K562 (cell line): ENCODE measurements around the gene BEST1. TPM values are rescaled to one million over a fixed set of nuclear protein-coding genes. Genes with fewer than 3 reads are reported as not detected.

Experiments used
- ATAC-seq: fragments of 200-7000 bp; cut with Tn5 transposase; 3 replicates; pipeline ENCODE4 v1.9.1; 2020; ENCODE audit warnings: moderate library complexity
- BruUV-seq: library from RNA; stranded (reverse); fragments of 400-500 nt; replicated peaks from 2 replicates; lab custom pipeline; 2021; lab: Mats Ljungman, UMichigan
- CTCF ChIA-PET: fragments of 300-600 bp; formaldehyde crosslinking; extraction: SDS; loops from one replicate; lab custom pipeline; 2021; ENCODE audit warnings: low intra/inter-chr PET ratio; lab: Yijun Ruan, JAX
- POLR2A ChIA-PET: fragments of 300-600, 350-650 bp; sonication (Branson Sonifier 250); formaldehyde crosslinking; extraction: SDS; loops from one replicate; lab custom pipeline; 2021; ENCODE audit warnings: antibody characterized with exemption, inconsistent platforms; lab: Yijun Ruan, JAX
- DNase-seq, 4 experiments: peaks; one replicate each; pipeline versions ENCODE4 v3.0.0 to v3.0.0-alpha.2; 2011 to 2018; ENCODE audit warnings: low spot score in 3 of 4, mixed read lengths in 3 of 4; ENCODE audit errors: extremely low read depth in 1 of 4
- FAIRE-seq: peaks from 2 replicates; lab custom pipeline; 2011; peaks lifted over from hg19 to GRCh38; lab: Jason Lieb, UNC
- H2AFZ ChIP-seq: 2 replicates; pipeline ENCODE4 v1.6.0; 2011; ENCODE audit warnings: low read depth, low read length, control low read depth, inconsistent platforms
- H3K27ac ChIP-seq: fragments of 200-600 bp; 3 replicates; pipeline ENCODE4 v1.8.0; 2011; ENCODE audit warnings: low read depth, mild to moderate bottlenecking, control low read depth, inconsistent platforms, low read length, moderate library complexity, mixed read lengths; ENCODE audit errors: extremely low read depth
- H3K27me3 ChIP-seq, 2 experiments: fragments of 300-600 bp in 1 of 2; 2 replicates in 1 of 2; 3 replicates in 1 of 2; pipeline versions ENCODE4 v1.6.0 to v1.8.0; 2011; ENCODE audit warnings: inconsistent platforms in 2 of 2, low read length in 2 of 2, mild to moderate bottlenecking in 1 of 2, mixed read lengths in 1 of 2, moderate library complexity in 1 of 2; ENCODE audit not compliant: control insufficient read depth in 2 of 2, insufficient read depth in 2 of 2
- H3K36me3 ChIP-seq: fragments of 300-600 bp; 3 replicates; pipeline ENCODE4 v1.8.0; 2011; ENCODE audit warnings: mild to moderate bottlenecking, low read length, inconsistent platforms; ENCODE audit not compliant: control insufficient read depth, insufficient read depth
- H3K4me1 ChIP-seq, 2 experiments: fragments of 200-600 bp in 1 of 2; replicated peaks in 1 of 2; 2 replicates in 1 of 2; 3 replicates in 1 of 2; pipeline versions ENCODE4 v1.5.1 to v1.8.0; 2011; ENCODE audit warnings: inconsistent platforms in 2 of 2, low read length in 2 of 2, mild to moderate bottlenecking in 1 of 2, mixed read lengths in 1 of 2, moderate library complexity in 1 of 2; ENCODE audit not compliant: control insufficient read depth in 2 of 2, insufficient read depth in 2 of 2
- H3K4me2 ChIP-seq: 2 replicates; pipeline ENCODE4 v1.6.1; 2011; ENCODE audit warnings: low read length, control low read depth, inconsistent platforms, mixed read lengths; ENCODE audit not compliant: insufficient read depth
- H3K4me3 ChIP-seq: fragments of 200-600 bp; sonication (generic), shearing (Covaris generic); 2 replicates; pipeline ENCODE4 v1.5.1; 2016; ENCODE audit warnings: control low read depth, inconsistent platforms
- H3K79me2 ChIP-seq: fragments of 200-600 bp; 3 replicates; pipeline ENCODE4 v1.8.0; 2011; ENCODE audit warnings: low read length, inconsistent platforms; ENCODE audit not compliant: control insufficient read depth, insufficient read depth
- H3K9ac ChIP-seq, 2 experiments: 2 replicates each; pipeline versions ENCODE4 v1.6.0 to v1.6.1; 2011; ENCODE audit warnings: low read depth in 2 of 2, low read length in 2 of 2, control low read depth in 1 of 2, inconsistent platforms in 1 of 2, mild to moderate bottlenecking in 1 of 2, mixed read lengths in 1 of 2; ENCODE audit not compliant: insufficient read depth in 1 of 2
- H3K9me1 ChIP-seq: one replicate; pipeline ENCODE4 v1.6.0; 2011; ENCODE audit warnings: inconsistent platforms, mild to moderate bottlenecking, low read length, moderate library complexity; ENCODE audit not compliant: control insufficient read depth, insufficient read depth
- H3K9me3 ChIP-seq: replicated peaks from 2 replicates; pipeline ENCODE4 v1.5.1; 2011; ENCODE audit warnings: low read depth, low read length, inconsistent platforms; ENCODE audit not compliant: control insufficient read depth, insufficient read depth
- H4K20me1 ChIP-seq: replicated peaks from 2 replicates; pipeline ENCODE4 v1.6.1; 2011; ENCODE audit warnings: low read length, inconsistent platforms, mixed read lengths; ENCODE audit not compliant: control insufficient read depth, insufficient read depth
- KLF16 ChIP-seq: IDR thresholded peaks from 2 replicates; pipeline ENCODE4 v1.6.1; 2016; ENCODE audit warnings: antibody characterized with exemption
- PRDM10 ChIP-seq: fragments of 450-650 bp; IDR thresholded peaks from 2 replicates; pipeline ENCODE4 v1.6.1; 2018; ENCODE audit not compliant: partially characterized antibody
- ZNF717 ChIP-seq: fragments of 250-450 bp; sonication (Bioruptor Pico); IDR thresholded peaks from 2 replicates; pipeline ENCODE4 v1.5.0; 2021
- WGBS: fragments of 100-300 bp; shearing (Covaris generic); methylation state at CpG from one replicate; pipeline ENCODE4 v1.1.6; 2016; ENCODE audit warnings: low coverage, mixed read lengths; ENCODE audit not compliant: insufficient coverage; ENCODE audit errors: missing lambda C conversion rate; 5-methylcytosine and 5-hydroxymethylcytosine counted together
- in situ Hi-C: fragments of 300-500 bp; cut with MboI; formaldehyde crosslinking; loops from 4 replicates; pipeline ENCODE4 v1.15.0; 2018; ENCODE audit warnings: inconsistent platforms, mixed read lengths
- intact Hi-C: fragments of 100-400 bp; cut with micrococcal nuclease; formaldehyde crosslinking; loops from 2 replicates; pipeline ENCODE4 v1.14.2; 2022
- polyA plus RNA-seq, 8 experiments: library from polyadenylated mRNA; depleted of rRNA in 4 of 8; stranded (reverse) in 5 of 8; unstranded in 3 of 8; fragments of >200 nt; fragmentation: Nextera tagmentation in 2 of 8; fragmentation: Illumina TruSeq in 1 of 8; extraction: Ambion mirVana in 2 of 8; extraction: Trizol in 1 of 8; gene quantifications; 2 replicates each; pipeline versions ENCODE4 v1.2.1 to v1.2.3, GENCODE V29; 2011 to 2014; ENCODE audit warnings: inconsistent platforms in 1 of 8, missing spikeins in 1 of 8
- total RNA-seq, 7 experiments: library from RNA; depleted of rRNA in 6 of 7; stranded (reverse); fragments of >200 nt in 6 of 7; fragmentation: Illumina TruSeq in 2 of 7; extraction: Trizol in 2 of 7; gene quantifications; 2 replicates each; pipeline versions ENCODE4 v1.2.1 to v1.2.3, GENCODE V29; 2011 to 2021; ENCODE audit warnings: low replicate concordance in 1 of 7
- TF ChIP-seq, protein P1 (sequence below), 2 experiments: fragments of 150-350 bp in 1 of 2; IDR thresholded peaks; 2 replicates each; pipeline ENCODE4 v1.6.1; 2012 to 2016; ENCODE audit warnings: low read depth in 2 of 2, low read length in 2 of 2, mild to moderate bottlenecking in 1 of 2, moderate library complexity in 1 of 2
- TF ChIP-seq, protein P2 (sequence below), 2 experiments: fragments of 450-650 bp in 1 of 2; sonication (generic) in 1 of 2; formaldehyde crosslinking in 1 of 2; IDR thresholded peaks in 1 of 2; conservative IDR thresholded peaks in 1 of 2; 2 replicates each; pipeline versions ENCODE4 v1.6.1 to v1.8.1; 2016 to 2023; ENCODE audit warnings: mild to moderate bottlenecking in 2 of 2, moderate library complexity in 2 of 2, inconsistent platforms in 1 of 2, missing genetic modification reagents in 1 of 2

BEST1 gene
- total and polyA plus RNA-seq, 9 of the 15 experiments (the other 6 are each of a cell fraction or from before 2014, with no cell fraction given) = 0.07 to 1.3 (median 0.40) TPM

GRCh38 chr11:61905067-61905696 is 45.0 kb upstream of the BEST1 start:
- FAIRE-seq (no peak), ATAC-seq (no peak), DNase-seq (no peak)
- peak overlapping the region in 1 of 2 experiments; percentile 66; a peak in 2 of 4 replicates for H3K9ac ChIP-seq
- no peaks in the 10 kb centered on the region for H3K27me3 ChIP-seq
- in situ Hi-C loops = no loop called here
- H3K4me3 ChIP-seq = no peak overlapping the region
- peaks cover 9% of the 10 kb centered on the region for H3K9me1 ChIP-seq
- H3K4me2 ChIP-seq = no peak overlapping the region
- peaks cover 18% of the 10 kb centered on the region for H3K79me2 ChIP-seq
- H3K27ac ChIP-seq = no peak overlapping the region
- TF ChIP-seq ZNF717 (no peak), KLF16 (no peak), PRDM10 (no peak)
- TF ChIP-seq, protein P1, sequence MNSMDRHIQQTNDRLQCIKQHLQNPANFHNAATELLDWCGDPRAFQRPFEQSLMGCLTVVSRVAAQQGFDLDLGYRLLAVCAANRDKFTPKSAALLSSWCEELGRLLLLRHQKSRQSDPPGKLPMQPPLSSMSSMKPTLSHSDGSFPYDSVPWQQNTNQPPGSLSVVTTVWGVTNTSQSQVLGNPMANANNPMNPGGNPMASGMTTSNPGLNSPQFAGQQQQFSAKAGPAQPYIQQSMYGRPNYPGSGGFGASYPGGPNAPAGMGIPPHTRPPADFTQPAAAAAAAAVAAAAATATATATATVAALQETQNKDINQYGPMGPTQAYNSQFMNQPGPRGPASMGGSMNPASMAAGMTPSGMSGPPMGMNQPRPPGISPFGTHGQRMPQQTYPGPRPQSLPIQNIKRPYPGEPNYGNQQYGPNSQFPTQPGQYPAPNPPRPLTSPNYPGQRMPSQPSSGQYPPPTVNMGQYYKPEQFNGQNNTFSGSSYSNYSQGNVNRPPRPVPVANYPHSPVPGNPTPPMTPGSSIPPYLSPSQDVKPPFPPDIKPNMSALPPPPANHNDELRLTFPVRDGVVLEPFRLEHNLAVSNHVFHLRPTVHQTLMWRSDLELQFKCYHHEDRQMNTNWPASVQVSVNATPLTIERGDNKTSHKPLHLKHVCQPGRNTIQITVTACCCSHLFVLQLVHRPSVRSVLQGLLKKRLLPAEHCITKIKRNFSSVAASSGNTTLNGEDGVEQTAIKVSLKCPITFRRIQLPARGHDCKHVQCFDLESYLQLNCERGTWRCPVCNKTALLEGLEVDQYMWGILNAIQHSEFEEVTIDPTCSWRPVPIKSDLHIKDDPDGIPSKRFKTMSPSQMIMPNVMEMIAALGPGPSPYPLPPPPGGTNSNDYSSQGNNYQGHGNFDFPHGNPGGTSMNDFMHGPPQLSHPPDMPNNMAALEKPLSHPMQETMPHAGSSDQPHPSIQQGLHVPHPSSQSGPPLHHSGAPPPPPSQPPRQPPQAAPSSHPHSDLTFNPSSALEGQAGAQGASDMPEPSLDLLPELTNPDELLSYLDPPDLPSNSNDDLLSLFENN (IDR thresholded peaks at IDR 0.05; ENCODE audit: low read depth in 2 of 2, low read length in 2 of 2) = no peak
- TF ChIP-seq, protein P2, sequence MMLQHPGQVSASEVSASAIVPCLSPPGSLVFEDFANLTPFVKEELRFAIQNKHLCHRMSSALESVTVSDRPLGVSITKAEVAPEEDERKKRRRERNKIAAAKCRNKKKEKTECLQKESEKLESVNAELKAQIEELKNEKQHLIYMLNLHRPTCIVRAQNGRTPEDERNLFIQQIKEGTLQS (IDR thresholded peaks at IDR 0.05) = no peak
- TF ChIP-seq, protein P2 (CRISPR knock-in tag; conservative IDR thresholded peaks at IDR 0.05) = no peak
- H4K20me1 ChIP-seq = 0 out of 2 replicates have a peak, but pooled peaks cover 8% of the 10 kb centered on the region
- peaks cover 76% of the 10 kb centered on the region; the same call in 2 of the 3 replicates for H3K36me3 ChIP-seq
- CTCF ChIA-PET = no interaction called here
- no peaks in the 10 kb centered on the region for H3K9me3 ChIP-seq
- no peak overlapping the region for H2AFZ ChIP-seq
- intact Hi-C loops = no loop called here
- H3K4me1 ChIP-seq = peaks cover 12 to 51% of the 10 kb centered on the region in 2 experiments
- WGBS = 93% methylated on average over 10 of the region's 13 CpGs
- POLR2A ChIA-PET = interaction anchor here (0.6 to 10.7 kb wide), 2 partner anchors 61 to 105 kb away, joined by 3 to 109 read pairs; partner anchors contain the start of gene FTH1
- BruUV-seq = no TSS peak
